Left renal pelvis (tissue), 4 donors: Measurements from ENCODE around the gene OMP. TPM values are rescaled to one million over a fixed set of nuclear protein-coding genes. Genes with fewer than 3 reads are reported as not detected.

ENCODE experiments used
- DNase-seq, 4 donors: peaks; one replicate each; pipeline ENCODE4 v3.0.0-alpha.2; 2013; ENCODE audit warnings: low read depth in 4 of 4, low spot score in 3 of 4
- polyA plus RNA-seq, 4 donors: library from polyadenylated mRNA; unstranded; fragments of 120-200 nt; gene quantifications; one replicate each; pipeline ENCODE4 v1.2.1, GENCODE V29; 2013; ENCODE audit not compliant: insufficient read length in 4 of 4

OMP gene
- polyA plus RNA-seq, 4 donors, result 0.50 to 0.53 TPM; not detected in 2

DNA sequence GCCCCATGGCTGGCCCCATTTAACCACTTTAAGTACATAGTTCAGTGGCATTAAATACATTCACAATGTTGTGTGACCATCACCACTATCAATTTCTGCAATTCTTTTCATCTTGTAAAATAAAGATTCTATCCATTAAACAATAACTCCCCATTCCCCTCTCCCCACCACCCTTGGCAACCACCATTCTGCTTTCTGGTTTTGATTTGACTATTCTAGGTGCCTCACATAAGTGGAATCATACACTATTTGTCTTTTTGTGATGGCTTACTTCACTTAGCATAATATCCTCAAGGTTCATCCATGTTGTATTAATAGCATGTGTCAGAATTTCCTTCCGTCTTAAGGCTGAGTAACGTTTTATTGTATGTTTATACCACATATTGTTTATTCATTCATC is 32.4 kb downstream of the OMP start:
- no peak for DNase-seq

DNA sequence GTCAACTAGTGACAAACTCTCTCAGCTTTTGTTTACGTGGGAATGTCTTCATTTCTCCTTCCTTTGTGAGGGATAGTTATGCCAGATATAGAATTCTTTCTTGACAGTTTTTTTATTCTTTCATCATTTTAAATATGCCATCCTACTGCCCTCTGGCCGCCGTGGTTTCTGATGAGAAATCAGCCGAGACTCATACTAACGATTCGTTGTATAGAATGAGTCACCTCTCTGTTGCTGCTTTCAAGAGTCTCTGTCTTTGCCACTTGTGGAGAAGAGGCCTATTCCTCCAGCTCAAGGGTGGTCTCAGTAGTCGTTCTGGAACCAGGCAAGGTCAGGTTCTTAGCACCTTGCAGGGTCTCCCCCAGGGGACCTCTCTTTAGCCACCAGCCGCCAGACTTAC is 33.4 kb downstream of the OMP start:
- DNase-seq, result no peak

DNA sequence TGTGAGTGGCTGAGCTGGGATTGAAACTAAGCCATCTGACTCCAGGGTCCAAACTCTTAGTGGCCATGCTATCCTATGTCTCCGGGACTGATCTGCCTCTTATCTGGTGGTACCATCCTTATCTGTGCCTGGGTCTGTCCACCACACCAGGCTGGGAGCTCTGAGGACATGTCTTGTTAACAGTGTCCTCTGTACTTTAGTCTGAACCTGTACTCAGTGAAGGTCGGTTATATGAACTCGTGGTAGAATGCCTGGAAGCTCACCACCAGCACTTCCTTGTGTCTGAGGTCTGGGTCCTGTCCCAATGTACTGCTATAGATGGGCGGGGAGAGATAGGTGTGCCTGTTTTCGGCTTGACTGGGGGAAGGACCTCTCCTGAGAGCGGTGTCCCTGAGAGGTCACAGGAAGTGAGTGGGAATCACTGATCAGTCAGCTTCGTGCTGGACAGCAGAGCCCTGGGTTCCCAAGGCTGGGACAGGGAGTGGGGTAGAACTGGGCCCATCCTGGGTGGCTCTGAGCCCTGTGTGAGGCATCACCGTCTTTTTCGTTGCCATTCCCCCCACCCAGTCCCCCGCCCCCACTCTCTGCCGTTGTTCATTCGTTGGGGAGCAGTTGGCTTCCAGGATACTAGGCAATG is 34.3 kb downstream of the OMP start:
- DNase-seq, result no peak

DNA sequence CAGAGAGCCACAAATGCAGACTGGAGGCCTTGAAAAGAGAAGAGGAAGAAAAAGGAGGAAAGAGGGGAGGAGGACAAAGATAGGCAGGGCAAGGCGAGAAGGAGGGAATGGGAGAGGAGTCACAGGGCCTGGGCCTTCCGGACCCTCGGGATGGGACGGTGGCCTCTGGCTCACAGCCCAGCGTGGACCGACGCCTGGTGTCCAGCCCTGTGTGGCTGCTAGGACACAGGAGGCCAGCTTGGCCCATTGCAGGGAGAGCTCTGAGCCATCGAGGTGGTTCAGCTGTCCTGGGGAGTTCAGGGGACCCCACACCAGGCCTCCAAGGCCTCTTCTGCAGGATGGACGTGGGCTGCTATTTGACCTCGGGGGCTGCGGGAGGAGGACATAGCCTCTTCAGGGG is 34.8 kb downstream of the OMP start:
- no peak for DNase-seq

DNA sequence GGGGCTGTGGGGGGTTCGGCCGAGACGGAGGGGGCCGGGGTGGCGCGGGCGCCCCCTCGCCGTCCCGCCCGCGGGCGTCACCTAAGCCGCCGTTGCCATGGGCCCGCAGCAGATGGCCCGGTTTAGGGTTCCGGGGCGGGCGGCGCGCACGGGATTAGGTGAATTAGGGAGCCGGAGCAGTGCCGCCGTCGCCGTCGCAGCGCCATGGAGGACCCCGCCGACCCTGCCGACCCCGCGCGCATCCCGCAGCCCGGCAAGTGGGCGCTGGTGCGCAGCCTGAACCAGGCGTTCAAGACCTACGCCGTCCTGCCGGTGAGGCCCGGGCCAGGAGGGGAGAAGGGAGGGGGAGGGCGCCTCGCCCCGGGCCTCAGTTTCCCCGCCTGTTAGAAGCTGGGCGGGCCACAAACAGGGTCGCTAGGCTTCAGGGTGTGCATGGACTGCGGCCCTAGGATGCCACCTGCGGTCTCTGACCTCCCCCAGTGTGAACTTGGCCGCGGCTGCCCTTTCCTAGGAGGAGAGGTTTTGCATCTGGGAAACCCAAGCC is 35.5 kb downstream of the OMP start:
- no peak for DNase-seq

DNA sequence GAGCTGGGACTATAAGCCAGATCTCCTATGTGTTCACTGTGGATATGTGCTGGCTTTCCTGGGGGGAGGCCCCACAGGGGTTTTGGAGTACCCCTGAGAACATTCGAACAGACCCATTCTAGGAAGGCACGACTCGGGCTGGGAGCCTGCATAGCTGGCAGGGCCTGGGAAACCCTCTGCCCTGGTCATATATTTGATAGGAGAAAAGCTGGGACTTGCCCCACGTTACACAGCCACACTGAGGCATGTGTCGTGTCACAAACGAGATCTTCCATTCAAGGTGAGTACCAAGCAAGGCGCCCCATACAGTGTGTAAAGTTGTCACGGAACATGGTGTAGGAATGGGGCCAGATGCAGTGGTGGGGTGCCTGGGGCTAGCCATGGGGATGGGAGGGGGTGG is 36.6 kb downstream of the OMP start:
- DNase-seq, result no peak

DNA sequence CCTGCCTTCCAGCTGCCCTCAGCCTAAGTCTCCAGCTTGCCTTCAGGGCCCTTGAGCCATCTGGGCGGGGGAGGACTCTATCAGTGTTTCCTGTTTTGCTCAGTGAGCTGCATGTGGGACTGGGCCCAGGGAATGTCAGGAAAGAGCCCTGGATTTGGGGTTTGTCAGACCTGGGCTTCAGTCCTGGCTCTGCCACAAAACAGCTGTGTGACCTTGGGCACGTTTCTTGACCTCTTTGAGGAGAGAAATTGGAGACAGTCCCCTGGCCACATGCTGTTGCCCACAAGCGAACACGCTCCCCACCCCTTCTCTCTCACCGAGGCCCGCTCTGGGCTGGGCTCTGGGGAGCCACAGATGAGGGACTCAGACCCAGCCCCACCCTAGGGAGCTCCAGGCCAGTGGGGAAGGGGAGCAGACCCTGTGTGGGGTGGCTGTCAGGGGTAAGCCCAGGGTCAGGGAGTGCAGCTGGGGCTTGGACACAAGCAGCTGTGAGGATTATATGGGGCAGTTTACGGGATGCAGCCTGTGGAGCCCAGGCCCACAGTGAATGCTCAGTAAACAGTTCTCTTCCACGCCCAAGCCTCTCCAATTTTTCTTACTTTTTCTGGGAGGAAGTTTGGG is 37.7 kb downstream of the OMP start:
- DNase-seq, result no peak

DNA sequence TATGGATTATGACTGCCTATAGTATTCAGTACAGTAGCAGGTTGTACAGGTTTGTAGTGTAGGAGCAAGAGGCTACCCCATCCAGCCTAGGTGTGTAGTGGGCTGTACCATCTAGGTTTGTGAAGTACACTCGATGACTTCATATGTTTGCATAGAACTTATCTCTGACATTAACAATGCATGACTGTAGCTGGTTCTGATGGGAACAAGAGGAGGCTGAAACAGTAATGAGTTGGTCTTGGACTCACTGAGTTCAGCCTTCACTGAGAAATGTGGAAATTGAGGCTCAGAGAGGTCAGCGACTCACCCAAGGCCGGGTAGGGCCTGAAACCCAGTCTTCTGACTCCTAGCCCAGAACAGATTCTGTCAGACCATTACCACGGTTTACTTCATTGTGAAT is 38.4 kb downstream of the OMP start:
- DNase-seq, result no peak

DNA sequence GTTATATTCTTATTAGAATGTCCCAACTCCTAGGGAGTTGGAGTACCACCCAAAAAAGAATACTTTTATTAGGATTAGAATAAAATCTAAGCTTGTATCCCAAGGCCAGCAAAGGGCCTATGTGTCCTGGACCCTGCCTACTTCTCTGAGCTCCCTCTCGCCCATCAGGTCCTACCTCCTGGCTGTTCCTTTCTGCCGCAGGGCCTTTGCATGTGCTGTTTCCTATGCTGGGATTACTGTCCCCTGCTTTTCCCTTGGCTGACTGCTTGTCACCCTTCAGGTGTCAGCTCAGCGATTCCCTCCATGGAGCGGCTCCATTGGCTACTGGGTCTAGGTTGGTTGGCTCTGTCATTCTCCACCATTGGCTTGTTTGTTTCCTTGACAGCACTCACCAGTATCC is 38.8 kb downstream of the OMP start:
- no peak for DNase-seq

DNA sequence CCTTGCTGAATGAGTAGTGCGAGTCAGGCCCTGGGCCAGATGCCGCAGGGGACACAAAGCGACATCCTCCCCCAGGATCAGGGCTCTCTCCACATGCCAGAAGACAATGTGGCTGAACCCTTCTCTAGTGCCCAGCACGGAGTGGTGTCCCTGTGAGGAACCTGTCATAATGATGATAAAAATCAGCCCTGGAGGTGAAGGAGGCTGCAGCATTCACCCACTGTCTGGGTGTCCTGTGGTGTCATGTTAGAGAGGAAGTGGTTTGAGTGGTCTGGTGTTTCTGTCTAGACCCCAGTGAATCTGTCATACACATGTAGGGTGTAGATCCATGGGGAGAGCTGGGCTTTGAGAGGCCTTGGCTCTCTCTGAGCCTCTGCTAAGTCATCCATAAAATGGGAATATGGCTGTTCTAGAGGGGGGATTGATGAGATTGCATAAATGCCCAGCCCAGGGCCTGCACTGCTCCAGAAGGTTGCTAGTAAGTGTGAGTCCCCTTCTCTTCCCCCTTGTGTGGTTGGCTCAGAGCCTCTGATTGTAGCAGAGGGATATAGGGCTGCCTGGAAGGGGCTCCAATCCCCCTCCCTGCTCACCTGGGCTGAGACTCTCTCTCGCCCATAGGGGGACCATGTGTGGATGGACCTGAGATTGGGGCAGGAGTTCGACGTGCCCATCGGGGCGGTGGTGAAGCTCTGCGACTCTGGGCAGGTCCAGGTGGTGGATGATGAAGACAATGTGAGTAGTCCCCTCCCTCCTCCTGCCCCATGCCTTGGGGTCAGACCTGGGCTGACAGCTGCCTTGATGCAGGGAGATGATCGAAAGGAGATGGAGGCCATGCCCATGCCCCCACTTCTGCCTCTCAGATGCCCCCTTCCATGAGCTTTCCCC is 39.7 kb downstream of the OMP start:
- DNase-seq, result no peak

DNA sequence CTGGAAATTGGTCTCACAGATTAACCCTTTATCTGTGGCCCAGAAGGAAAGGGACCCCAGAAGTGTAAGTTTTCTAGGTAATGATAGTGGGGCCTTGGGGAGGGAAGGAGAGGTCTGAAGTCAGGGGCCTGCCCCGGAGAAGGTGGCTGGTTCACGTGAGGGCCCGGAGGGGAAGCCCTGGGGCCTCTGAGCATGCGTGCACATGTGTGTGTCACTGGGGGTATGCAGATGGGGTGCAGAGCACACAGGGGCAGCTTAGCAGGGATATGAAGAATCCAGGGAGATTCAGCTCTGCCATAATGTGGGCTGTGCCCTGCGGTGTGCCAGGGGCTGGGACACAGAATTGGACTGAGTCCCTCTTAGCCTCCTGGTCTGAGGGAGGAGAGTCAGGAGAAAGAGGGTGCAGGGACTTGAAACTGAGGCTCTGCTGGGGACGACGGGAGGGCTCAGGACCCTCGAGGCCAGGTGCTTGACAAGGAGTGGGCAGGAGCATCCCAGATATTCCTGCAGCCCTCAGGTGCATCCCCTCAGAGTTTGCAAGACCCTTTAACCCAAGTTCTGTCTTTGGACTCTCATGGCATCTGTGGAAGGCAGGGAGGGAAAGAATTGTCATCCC is 40.9 kb downstream of the OMP start:
- no peak for DNase-seq

DNA sequence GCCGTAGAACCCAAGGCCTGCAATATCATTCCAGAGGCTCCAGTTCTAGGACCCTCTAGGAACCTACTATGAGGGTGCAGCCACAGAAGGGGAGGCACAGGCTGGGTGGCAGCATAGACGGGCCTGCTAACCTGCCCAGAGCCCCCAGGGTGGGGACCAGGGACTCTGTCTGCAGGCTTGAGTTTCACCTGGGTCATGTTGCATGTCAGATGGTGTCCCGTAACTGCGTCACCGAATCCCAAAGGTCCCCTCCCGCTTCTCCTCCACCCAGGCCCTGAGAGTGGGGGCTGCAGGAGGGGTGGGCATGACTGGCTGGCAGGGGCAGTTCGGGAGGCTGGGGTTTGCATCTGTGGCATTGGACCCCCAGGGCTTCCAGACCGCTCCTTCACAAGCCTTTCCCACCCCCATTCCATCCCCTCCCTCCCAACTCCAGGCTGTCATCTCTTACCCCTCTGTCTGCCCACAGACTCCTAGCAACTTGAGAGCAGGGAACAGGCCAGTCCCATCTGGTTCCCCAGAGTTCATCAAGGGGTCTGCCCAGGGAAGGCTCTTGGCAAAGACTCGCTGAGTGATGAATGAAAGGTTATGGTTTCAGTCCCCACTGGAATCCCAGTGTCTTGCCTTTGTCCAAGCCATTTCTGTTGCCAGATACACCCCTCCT is 41.7 kb downstream of the OMP start:
- no peak for DNase-seq

DNA sequence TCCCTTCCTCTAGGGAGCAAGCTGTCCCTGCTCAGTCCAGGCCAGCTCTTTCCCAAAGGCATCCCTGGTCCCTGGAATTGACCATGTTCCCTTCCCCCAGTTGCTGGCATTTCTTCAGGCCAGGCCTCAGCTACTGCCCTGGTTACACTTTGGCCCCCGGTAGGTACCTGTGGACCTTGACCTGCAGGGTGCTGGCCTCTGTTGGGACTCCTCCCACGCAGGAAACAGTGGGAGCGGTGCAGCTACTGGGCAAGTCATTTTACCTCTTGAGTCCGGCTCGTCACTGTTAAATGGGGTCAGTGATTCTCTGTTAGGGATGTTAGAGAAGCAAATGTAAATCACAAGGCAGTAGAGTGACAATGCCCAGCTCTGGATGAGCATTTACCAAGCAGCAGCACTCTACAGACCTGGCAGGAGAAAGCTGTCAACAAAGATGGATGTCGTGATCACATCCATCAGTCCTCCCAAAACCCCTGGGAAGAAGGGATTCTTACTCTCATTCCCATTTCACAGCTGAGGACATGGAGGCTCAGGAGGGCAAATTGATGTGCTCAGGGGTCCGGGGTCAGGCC is 42.3 kb downstream of the OMP start:
- DNase-seq, result no peak

DNA sequence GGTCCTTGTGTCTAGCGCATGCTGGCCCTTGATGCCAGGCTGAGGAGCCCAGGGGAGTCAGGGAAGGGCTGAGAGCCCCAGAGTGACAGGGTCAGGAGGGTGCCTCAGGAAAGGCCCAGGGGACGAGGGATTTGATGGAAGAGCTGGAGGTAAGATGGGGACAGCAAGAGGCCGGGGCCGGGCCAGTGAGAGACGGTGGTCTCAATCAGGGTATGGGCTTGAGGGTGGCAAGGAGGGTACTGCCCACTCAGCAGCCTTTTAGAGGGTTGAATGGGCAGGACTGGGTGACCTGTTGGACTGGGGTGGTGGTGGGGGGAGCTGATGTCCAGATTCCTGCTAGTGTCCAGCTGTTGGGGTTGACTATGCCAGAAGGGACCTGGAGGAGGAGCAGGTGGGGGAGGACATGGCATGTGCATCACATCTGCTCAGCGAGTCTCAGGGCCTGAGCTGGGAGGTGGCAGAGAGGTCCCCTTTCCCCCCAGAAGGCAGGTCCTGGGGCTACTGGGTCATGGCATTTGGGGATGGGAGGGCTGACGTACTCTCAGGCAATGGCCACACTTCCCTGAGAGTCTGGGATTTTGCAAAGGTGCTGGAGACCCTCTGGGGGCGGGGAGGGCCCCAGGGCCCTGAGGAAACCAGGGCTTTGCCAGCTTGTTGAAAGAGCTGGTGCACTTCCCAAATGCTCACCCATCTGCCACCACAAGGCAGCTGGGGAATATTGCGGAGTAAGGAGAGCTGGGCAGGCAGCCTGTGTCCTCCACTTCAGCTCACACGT is 43.8 kb downstream of the OMP start:
- no peak for DNase-seq

DNA sequence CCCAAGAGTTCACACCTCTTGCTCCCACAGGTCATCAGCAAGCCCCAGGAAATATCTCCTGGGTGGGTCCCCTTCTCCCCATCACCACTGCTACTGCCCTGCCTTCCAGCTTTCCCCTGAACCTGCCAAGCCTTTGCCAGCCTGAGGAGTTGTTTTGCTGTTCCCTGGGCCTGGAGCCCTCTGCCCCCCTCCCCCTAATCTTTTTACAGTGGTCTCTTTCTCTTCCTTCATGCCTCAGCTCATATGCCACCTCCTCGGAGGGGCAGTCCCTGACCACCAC is 44.3 kb downstream of the OMP start:
- DNase-seq, result no peak

DNA sequence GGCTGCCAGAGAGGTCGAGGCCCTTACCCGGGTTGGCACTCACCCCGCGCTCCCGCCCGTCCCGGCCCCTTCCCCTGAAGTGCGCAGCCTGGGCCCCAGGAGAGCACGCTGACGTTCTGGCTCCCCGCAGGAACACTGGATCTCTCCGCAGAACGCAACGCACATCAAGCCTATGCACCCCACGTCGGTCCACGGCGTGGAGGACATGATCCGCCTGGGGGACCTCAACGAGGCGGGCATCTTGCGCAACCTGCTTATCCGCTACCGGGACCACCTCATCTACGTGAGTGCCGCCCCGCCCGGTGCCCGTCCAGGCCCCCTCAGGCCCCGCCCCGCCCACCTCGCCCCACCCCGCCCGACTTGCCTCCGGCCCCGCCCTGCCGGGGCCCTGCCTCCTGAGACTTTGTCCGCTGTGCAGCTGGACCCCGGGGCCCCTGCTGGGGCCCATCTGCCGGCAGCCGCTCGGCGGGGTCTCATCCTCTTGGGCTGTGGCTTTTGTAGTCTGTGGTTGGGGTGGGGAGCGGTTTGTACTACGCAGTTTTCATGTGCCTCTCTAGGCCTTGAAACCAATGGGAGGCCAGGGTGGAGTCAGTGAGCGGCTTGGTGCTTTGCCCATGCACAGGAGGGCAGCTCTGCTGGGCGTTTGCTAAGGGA is 45.2 kb downstream of the OMP start:
- DNase-seq, result no peak

DNA sequence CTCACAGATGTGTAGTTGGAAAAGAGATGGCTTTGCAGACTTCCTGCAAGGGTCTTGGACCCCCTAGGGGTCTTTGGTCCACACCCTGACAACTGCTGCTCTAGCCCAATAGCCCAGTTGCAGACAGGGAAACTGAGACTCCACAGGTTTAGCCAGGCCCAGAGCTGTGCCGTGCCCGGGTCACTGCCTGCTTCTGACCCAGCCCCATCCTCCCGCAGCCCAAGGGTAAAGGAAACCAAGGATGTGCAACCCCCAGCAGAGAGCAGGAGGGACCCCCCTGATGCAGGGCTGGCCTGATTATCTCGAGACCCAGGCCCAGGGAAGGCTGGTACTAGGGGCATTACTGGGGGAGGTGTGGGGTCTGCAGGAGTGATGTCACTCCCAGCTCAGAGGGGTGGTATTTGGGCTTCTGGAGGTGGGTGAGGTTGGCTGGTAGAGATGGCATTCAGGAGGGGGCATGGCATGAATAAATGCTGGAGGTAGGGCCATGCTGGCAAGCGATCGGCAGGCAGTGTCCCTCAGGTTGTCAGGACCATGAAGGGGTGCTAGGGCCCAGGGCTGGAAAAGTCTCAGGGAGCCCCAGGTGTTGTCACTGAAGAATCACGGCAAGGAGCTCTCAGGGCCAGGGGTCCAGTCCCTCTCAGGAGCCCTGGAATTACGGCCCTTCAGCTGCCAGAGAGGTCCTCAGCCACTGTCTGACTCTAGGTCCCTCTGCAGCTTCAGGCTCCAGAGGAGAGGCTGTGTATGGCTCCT is 46.5 kb downstream of the OMP start:
- DNase-seq, result no peak

DNA sequence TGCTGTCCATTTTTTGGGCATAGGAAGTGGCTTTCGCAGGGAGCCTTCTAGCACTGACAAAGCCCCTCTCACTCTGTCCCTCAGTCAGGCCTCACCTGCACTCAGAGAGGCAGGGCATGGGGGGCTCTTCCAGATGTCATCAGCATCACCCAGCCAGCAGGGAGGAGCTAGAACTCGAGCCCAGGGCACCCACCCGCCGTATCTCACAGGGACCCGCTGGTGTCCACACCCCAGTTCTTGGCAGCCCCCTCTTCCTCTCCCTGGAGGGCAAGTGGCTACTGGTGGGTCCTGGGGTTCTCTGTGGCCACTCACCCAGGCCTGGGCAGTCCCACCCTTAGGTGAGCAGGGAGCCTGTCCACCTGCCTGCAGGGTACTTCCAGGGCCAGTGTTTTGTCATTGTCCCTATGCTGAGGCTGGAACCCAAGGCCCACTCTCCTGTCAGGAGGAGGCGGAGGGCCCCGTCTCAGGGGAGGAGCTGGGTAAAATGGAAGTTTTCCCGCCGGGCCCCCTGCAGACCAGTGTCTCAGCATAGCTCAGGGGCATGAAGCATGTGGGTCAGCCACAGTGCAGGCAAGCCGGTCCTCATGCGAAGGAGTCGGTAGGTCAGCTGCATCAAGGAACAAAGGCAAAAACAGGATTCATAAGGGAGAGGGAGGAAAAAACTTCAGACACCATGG is 47.2 kb downstream of the OMP start:
- no peak for DNase-seq
